Spleen (tissue), 10 donors: Measurements from ENCODE around the gene ZNF473. TPM values are rescaled to one million over a fixed set of nuclear protein-coding genes. Genes with fewer than 3 reads are reported as not detected.

Experiments used
- polyA plus RNA-seq, 3 donors: library from polyadenylated mRNA; stranded (reverse); fragments of 200-250 nt; gene quantifications; one replicate each; pipeline ENCODE4 v1.2.1, GENCODE V29; 2013
- total RNA-seq, 7 donors: library from RNA; depleted of rRNA in 3 of 7; stranded (reverse); fragments of >200 nt in 3 of 7; fragmentation: NEBNext Ultra II Directional in 4 of 7; extraction: Animal tissue kit (Norgen Biotek cat#: 25700) in 4 of 7; gene quantifications; one replicate each; pipeline versions ENCODE4 v1.1.0 to v1.2.1, GENCODE V29; 2016 to 2021
- donor health status: healthy with polysubstance abuse.
- donor health status: DM: no; HTN: no; CAD: no; lungs with moderate emphysema.
- donor health status: DM: no; HTN: no; CAD: no.
- donor health status: Bipolar disorder and iron deficiency.
- donor health status: healthy.
- donor health status: DM: no; HTN: no; CAD: no.
- donor health status: DM: yes; HTN: yes; CAD: no.

The ZNF473 gene
- total and polyA plus RNA-seq, 10 donors = 2.4 to 24.2 (median 17.0) TPM

Other genes starting within 250 kb of the ZNF473 start
- gene FUZ, start 212.7 kb upstream of the ZNF473 start, total RNA-seq = 10 to 100 TPM; 10.7 to 22.1 (median 15.1) TPM
- gene FUZ, start 212.7 kb upstream of the ZNF473 start, polyA plus RNA-seq = 10 to 100 TPM; 16.7 to 20.3 (median 16.9) TPM
- gene MED25, start 207.7 kb upstream of the ZNF473 start, total RNA-seq = 10 to 100 TPM; 29.4 to 61.0 (median 50.7) TPM
- 10 to 100 TPM; 26.6 to 42.7 (median 35.3) TPM for gene MED25, start 207.7 kb upstream of the ZNF473 start, polyA plus RNA-seq
- gene PTOV1, start 174.8 kb upstream of the ZNF473 start, total RNA-seq = 100 to 1,000 TPM in 3 of 7 donors, 10 to 100 TPM in 4; 69.6 to 127 (median 98.4) TPM
- gene PTOV1, start 174.8 kb upstream of the ZNF473 start, polyA plus RNA-seq = 100 to 1,000 TPM in 1 of 3 donors, 10 to 100 TPM in 2; 61.4 to 120 (median 70.9) TPM
- gene PNKP, start 158.4 kb upstream of the ZNF473 start, total RNA-seq = 100 to 1,000 TPM in 5 of 7 donors, 10 to 100 TPM in 2; 80.9 to 203 (median 111) TPM
- gene PNKP, start 158.4 kb upstream of the ZNF473 start, polyA plus RNA-seq = 100 to 1,000 TPM in 1 of 3 donors, 10 to 100 TPM in 2; 36.6 to 135 (median 66.2) TPM
- gene AKT1S1, start 148.7 kb upstream of the ZNF473 start, total RNA-seq = 10 to 100 TPM in 6 of 7 donors, 1 to 10 TPM in 1; 8.7 to 27.8 (median 20.1) TPM
- 10 to 100 TPM; 11.6 to 24.8 (median 13.9) TPM for gene AKT1S1, start 148.7 kb upstream of the ZNF473 start, polyA plus RNA-seq
- 10 to 100 TPM; 26.8 to 53.5 (median 38.2) TPM for gene TBC1D17, start 148.3 kb upstream of the ZNF473 start, total RNA-seq
- 10 to 100 TPM; 20.8 to 39.8 (median 34.9) TPM for gene TBC1D17, start 148.3 kb upstream of the ZNF473 start, polyA plus RNA-seq
- gene IL4I1, start 129.1 kb upstream of the ZNF473 start, total RNA-seq = 10 to 100 TPM in 1 of 7 donors, 1 to 10 TPM in 6; 1.1 to 20.2 (median 2.8) TPM
- 1 to 10 TPM; 3.9 to 9.3 (median 6.4) TPM for gene IL4I1, start 129.1 kb upstream of the ZNF473 start, polyA plus RNA-seq
- 10 to 100 TPM; 10.2 to 45.8 (median 22.8) TPM for gene ATF5, start 96.8 kb upstream of the ZNF473 start, total RNA-seq
- gene ATF5, start 96.8 kb upstream of the ZNF473 start, polyA plus RNA-seq = 10 to 100 TPM; 14.6 to 36.6 (median 16.8) TPM
- 10 to 100 TPM; 41.1 to 60.9 (median 51.4) TPM for gene NUP62, start 96.5 kb upstream of the ZNF473 start, total RNA-seq
- 10 to 100 TPM; 17.3 to 35.1 (median 18.4) TPM for gene NUP62, start 96.5 kb upstream of the ZNF473 start, polyA plus RNA-seq
- 10 to 100 TPM; 18.7 to 97.5 (median 42.8) TPM for gene SIGLEC11, start 64.8 kb upstream of the ZNF473 start, total RNA-seq
- gene SIGLEC11, start 64.8 kb upstream of the ZNF473 start, polyA plus RNA-seq = 10 to 100 TPM in 1 of 3 donors, 1 to 10 TPM in 2; 2.2 to 52.3 (median 7.9) TPM
- 10 to 100 TPM; 46.4 to 60.8 (median 56.6) TPM for gene VRK3, start 633 bp upstream of the ZNF473 start, total RNA-seq
- gene VRK3, start 633 bp upstream of the ZNF473 start, polyA plus RNA-seq = 10 to 100 TPM; 17.0 to 31.9 (median 20.4) TPM
- not detected for gene IZUMO2, start 137.3 kb downstream of the ZNF473 start, total RNA-seq
- gene IZUMO2, start 137.3 kb downstream of the ZNF473 start, polyA plus RNA-seq = not detected
- gene MYH14, start 177.6 kb downstream of the ZNF473 start, total RNA-seq = 1 to 10 TPM in 2 of 7 donors, under 1 TPM in 4, not detected in 1; 0.11 to 1.5 (median 0.30) TPM
- gene MYH14, start 177.6 kb downstream of the ZNF473 start, polyA plus RNA-seq = under 1 TPM; 0.04 to 0.45 (median 0.08) TPM